Measurements from ENCODE around the gene IFNGR2.
A peak's percentile ranks its signal among the peaks of the same experiment; 100 is the strongest.
"Not testable (repeated sequence)": the region's sequence is repeated elsewhere in the genome, so short reads cannot be mapped to it uniquely, and the experiment has no call there.

The IFNGR2 gene

GRCh38 chr21:33443194-33443593 lies 40.0 kb downstream of the IFNGR2 start:
- no peak for DNase-seq

GRCh38 chr21:33444499-33444898 lies 41.3 kb downstream of the IFNGR2 start:
- no peak for DNase-seq

DNA sequence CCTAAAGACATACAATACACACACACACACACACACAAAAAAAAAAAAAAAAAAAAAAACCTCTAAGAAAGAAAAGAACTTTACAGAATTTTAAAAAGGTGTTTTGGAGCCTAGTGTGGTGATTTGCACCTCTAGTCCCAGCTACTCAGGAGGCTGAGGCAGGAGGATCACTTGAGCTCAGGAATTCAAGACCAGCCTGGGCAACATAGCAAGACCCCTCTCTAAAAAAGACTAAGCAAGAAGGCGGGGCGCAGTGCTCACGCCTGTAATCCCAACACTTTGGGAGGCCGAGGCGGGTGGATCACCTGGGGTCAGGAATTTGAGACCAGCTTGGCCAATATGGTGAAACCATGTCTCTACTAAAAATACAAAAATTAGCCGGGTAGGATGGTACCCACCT lies 43.4 kb downstream of the IFNGR2 start:
- not testable (repeated sequence) for DNase-seq

DNA sequence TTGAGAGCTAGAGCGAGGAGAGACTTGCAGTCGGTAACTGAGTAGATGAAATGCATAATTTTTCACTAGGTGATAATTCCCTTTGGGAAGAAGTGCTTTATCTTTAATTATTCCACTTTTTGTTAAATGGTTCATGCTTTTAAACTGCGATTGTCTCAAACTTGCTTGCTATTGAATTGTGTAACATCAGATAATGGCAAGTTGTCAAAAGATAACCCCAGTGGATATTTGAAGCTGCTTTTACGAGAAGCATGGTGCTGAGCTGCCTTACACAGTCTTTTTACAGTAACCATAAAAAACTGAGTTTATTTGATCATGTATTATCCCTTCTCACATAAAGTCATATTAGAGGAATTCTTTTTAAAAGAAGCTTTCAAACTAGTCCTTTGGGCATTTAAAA lies 46.4 kb downstream of the IFNGR2 start:
- no peak for DNase-seq

DNA sequence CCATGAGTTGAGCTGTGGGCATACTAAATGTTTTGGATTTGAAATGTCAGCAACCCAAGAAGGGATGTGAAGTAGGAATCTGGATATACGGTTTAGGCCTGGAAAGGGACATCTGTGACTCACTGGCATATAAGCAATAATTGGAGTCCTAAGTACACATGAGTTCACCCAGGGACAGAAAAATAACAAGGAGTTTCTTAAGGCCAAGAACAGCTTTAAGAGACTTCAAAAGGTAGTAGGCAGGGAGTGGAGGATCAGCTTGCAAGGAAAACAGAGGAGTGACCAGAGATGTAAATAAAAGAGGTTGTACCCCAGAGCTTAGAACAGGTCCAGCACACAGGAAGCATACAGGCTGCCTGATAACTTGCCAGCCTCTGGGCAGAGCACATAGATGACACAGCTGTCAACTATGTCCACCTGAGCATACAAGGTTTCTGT lies 48.4 kb downstream of the IFNGR2 start:
- no peak for DNase-seq

DNA sequence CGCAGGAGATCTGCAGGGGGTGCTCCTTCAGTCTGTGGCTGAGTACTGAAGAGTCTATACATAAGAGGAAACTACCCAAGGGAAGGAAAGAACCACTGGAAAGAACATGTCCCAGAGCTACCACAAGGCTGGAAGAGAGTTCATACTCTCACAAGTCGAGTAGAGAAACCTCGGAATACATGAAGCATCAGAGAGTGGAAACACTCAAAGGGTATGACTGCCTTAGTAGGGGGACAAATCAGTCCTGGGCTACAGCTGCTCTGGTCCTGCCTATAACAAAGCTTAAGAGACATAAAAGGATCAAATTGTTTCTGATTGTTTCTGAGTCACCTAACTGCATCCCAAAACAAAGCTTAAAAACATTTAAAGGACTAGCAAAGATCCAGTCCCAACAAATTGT lies 49.1 kb downstream of the IFNGR2 start:
- DNase-seq, result no peak

DNA sequence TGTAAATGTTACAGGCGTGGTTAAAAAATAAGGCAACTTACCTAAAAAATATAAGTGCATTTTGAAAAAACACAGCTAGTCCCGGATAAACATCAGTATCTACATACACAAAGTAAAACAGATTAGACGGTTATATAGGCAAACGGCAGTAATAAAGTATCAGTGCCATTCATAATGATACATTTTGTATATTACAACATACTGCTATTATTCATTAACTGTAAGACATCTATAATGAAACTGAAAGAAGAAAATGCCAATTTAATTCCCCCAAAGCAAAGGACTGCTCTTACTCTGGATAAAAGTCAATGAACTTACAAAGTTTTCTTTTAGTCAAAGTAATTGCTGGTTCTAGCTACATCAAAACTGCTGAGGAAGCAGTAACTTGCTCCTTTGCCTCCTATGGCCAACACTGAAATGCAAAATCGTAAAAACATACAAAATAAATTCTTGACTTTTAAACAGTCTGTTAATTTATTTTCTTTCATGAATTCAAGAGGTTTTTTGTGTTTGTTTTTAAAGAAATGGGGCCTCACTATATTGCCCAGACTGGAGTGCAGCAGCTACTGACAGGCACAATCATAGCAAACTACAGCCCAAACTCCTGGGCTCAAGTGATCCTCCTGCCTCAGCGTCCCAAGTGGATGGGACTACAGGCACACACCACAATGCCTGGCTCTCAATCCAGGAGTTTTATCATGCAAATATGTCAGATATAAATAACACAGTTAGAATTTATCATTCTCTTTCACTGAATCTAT lies 52.7 kb downstream of the IFNGR2 start:
- no peak for DNase-seq

- DNase-seq, result no peak
These were observed 55.6 kb downstream of the IFNGR2 start for GRCh38 chr21:33458861-33459260.

DNA sequence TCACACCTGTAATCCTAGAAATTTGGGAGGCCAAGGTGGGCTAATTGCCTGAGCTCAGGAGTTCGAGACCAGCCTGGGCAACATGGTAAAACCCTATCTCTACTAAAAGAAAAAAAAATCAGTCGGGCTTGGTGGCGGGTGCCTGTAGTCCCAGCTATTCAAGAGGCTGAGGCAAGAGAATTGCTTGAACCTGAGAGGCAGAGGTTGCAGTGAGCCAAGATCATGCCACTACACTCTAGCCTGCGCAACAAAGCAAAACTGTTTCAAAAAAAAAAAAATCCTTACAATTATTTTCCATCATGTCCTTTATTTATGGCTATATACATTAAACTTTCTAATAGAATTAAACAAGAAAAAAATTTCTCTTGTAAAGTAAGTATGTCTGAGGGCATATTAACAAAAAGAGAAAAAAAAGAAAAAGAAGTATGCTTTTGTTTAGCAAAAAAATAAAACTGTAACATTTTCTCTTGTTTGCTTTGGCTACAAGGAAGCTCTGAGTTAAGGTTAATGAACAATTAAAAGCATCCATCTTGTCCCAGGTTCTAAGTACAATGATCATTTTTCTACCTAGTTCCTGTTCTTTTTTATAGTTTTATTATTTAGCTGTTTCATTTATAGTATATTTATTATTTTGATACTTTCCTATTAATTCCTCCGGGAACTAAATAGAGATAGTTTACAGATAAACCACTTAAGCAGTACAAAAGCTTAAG lies 58.5 kb downstream of the IFNGR2 start:
- no peak for DNase-seq

GRCh38 chr21:33469183-33469582 lies 66.0 kb downstream of the IFNGR2 start:
- not testable (repeated sequence) for DNase-seq

DNA sequence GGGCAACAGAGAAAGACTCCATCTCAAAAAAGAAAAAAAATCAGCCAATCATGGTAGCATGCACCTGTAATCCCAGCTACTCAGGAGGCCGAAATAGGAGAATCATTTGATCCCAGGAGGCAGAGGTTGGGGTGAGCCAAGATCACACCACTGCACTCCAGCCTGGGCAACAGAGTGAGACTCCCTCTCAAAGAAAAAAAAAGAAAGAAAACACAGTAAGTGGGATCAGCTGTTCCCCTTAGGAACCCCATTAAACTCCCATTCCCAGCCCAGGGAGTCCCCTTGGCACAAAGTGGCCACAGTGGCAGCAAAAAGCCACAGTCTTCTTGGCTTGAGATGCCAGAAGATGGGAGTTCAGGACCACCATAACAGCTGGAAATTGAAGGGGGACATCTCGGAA lies 67.5 kb downstream of the IFNGR2 start:
- no peak for DNase-seq

GRCh38 chr21:33473344-33473743 lies 70.1 kb downstream of the IFNGR2 start:
- DNase-seq, result no peak

DNA sequence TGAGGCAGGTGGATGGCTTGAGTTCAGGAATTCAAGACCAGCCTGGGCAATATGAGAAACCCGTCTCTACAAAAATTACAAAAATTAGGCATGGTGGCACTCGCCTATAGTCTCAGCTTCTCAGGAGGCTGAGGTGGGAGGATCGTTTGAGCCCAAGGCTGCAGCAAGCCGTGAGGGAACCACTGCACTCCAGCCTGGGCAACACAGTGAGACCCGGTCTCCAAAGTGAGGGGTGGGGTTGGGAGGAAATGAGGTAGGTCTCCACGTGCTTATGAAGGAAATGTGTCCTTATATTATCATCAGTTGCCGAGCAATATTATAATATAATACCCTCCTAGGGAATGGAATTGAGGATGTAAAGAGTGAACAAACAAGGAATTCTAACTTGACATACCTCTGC lies 73.9 kb downstream of the IFNGR2 start:
- DNase-seq, result no peak

DNA sequence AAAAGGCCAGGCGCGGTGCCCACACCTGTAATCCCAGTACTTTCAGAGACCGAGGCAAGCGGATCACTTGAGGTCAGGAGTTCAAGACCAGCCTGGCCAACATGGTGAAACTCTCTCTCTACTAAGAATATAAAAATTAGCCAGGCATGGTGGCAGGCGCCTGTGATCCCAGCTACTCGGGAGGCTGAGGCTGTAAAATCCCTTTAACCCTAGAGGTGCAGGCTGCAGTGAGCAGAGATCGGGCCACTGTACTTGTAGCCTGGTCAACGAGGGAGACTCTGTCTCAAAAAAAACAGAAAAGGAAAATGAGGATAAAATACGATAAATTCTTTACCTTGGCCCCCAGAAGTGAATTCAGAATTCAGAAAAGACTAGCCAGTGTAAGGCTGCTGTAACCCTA lies 75.0 kb downstream of the IFNGR2 start:
- DNase-seq, result no peak

DNA sequence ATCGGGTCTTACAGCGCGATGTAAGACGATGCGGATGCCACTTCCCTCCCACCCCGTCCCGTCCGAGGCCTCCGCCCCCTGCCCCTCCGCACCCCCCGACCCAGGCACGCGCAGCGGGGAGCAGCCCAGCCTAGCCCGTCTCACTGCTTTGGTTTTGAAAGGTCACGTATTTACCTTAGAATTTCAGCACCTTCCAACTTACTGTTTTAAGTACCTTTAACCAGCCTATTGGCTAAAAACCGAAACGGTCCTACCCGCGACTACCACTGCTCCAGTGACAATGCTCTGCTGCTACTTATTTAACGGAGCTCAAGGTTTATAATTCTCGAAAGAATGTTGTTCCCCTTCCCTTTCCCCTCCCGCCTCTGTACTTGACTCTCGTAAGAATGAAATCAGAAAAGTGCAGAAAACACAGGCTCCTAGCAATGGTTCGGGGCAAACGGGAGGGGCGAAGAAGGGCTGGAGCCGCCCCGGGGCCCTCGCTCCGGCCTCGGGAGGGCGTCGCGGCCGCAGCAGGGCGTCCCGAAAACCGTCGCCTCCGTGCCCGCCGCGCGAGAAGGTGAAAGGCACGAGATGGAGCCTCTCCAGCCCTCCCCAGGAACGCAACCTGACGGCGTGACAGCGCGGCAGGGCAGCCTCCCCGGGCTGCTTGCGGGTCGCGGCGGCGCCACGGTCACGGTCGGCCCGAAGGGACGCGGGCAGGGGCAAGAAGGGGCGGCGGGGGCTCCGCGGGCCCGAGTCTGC lies 75.9 kb downstream of the IFNGR2 start:
- DNase-seq, result no peak

- DNase-seq, result peak; percentile 92
These were observed 76.7 kb downstream of the IFNGR2 start, which contains the start of gene TMEM50B for GRCh38 chr21:33479679-33480480. Gene TMEM50B, minus strand, starts transcription at chr21:33479974. Its CDS starts 11,089 bp downstream, at chr21:33468885.

GRCh38 chr21:33480481-33481103 lies 77.4 kb downstream of the IFNGR2 start:
- no peak for DNase-seq

- DNase-seq, result no peak
These were observed 78.2 kb downstream of the IFNGR2 start for GRCh38 chr21:33481314-33481943.

Data from NCI-H1436 (cell line).